ENCODE data around the gene ZNF516.

GRCh38 chr18:76488190-76488589 lies 6.9 kb downstream of the ZNF516 start:
- TF ChIP-seq POLR2A (IDR thresholded peaks at IDR 0.05) (no peak), POLR2AphosphoS5 (IDR thresholded peaks at IDR 0.05) (no peak)
- TF ChIP-seq, protein P1, sequence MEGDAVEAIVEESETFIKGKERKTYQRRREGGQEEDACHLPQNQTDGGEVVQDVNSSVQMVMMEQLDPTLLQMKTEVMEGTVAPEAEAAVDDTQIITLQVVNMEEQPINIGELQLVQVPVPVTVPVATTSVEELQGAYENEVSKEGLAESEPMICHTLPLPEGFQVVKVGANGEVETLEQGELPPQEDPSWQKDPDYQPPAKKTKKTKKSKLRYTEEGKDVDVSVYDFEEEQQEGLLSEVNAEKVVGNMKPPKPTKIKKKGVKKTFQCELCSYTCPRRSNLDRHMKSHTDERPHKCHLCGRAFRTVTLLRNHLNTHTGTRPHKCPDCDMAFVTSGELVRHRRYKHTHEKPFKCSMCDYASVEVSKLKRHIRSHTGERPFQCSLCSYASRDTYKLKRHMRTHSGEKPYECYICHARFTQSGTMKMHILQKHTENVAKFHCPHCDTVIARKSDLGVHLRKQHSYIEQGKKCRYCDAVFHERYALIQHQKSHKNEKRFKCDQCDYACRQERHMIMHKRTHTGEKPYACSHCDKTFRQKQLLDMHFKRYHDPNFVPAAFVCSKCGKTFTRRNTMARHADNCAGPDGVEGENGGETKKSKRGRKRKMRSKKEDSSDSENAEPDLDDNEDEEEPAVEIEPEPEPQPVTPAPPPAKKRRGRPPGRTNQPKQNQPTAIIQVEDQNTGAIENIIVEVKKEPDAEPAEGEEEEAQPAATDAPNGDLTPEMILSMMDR (IDR thresholded peaks at IDR 0.05): no peak
